Measurements from ENCODE around the gene STRBP. TPM values are rescaled to one million over a fixed set of nuclear protein-coding genes. Genes with fewer than 3 reads are reported as not detected.

The STRBP gene
- total RNA-seq, 8 experiments from 2014 or later, result 17.5 to 60.7 (median 43.7) TPM

GRCh38 chr9:123108976-123109375 is 159.4 kb downstream of the STRBP start:
- no peak for ATAC-seq (replicated peaks in 6 of 8)
- Histone ChIP-seq H3K4me1 (replicated peaks in 1 of 2) (peaks cover 0 to 4% of the 10 kb centered on the region in 2 donors), H3K4me3 (no peak overlapping the region), H3K27ac (no peak overlapping the region)
- in situ Hi-C loops (cut with MboI; ENCODE audit: low pct_unique_long_range_greater_than_20kb in 2 of 9, low sequenced_read_pairs in 9 of 9, unreplicated experiment in 9 of 9), result loop anchor here in 1 of 9 experiments (10.0 kb wide), 1 partner anchor 116 kb away; no protein-coding TSS in a partner anchor
- WGBS, 10 experiments, result 90 to 100% (median 94%) methylated on average over 1 to 6 of the region's 9 CpGs; no CpG with 5 or more reads in 6 of the 10 experiments

GRCh38 chr9:123107639-123108285 is 160.6 kb downstream of the STRBP start:
- no peak overlapping the region for H3K4me3 ChIP-seq
- WGBS, 10 experiments, result 20 to 96% (median 84%) methylated on average over 1 to 5 of the region's 11 CpGs; no CpG with 5 or more reads in 2 of the 10 experiments
- in situ Hi-C loops (cut with MboI; ENCODE audit: low pct_unique_long_range_greater_than_20kb in 2 of 9, low sequenced_read_pairs in 9 of 9, unreplicated experiment in 9 of 9), result loop anchor here in 1 of 9 experiments (10.0 kb wide), 1 partner anchor 117 kb away; no protein-coding TSS in a partner anchor
- no peak overlapping the region for H3K27ac ChIP-seq
- peaks cover 0 to 4% of the 10 kb centered on the region in 2 donors for H3K4me1 ChIP-seq (replicated peaks in 1 of 2)
- ATAC-seq (replicated peaks in 6 of 8), result no peak

- no peaks in the 10 kb centered on the region for H3K4me1 ChIP-seq (replicated peaks in 1 of 2)
- H3K4me3 ChIP-seq, result no peak overlapping the region
- WGBS, 10 experiments, result 79 to 100% (median 93%) methylated on average over 1 to 5 of the region's 5 CpGs
- in situ Hi-C loops (cut with MboI; ENCODE audit: low pct_unique_long_range_greater_than_20kb in 2 of 9, low sequenced_read_pairs in 9 of 9, unreplicated experiment in 9 of 9), result loop anchor here in 1 of 9 experiments (10.0 kb wide), 1 partner anchor 119 kb away; no protein-coding TSS in a partner anchor
- no peak for ATAC-seq (replicated peaks in 6 of 8)
- no peak overlapping the region for H3K27ac ChIP-seq
Measured at GRCh38 chr9:123105490-123105889, 162.9 kb downstream of the STRBP start.

GRCh38 chr9:123104807-123105206 is 163.6 kb downstream of the STRBP start:
- Histone ChIP-seq H3K27ac (no peak overlapping the region), H3K4me1 (replicated peaks in 1 of 2) (no peaks in the 10 kb centered on the region), H3K4me3 (no peak overlapping the region)
- no peak for ATAC-seq (replicated peaks in 6 of 8)
- WGBS, 10 experiments, result 39 to 100% (median 93%) methylated on average over 2 to 7 of the region's 7 CpGs; no CpG with 5 or more reads in 2 of the 10 experiments
- in situ Hi-C loops (cut with MboI; ENCODE audit: low pct_unique_long_range_greater_than_20kb in 2 of 9, low sequenced_read_pairs in 9 of 9, unreplicated experiment in 9 of 9), result loop anchor here in 1 of 9 experiments (10.0 kb wide), 1 partner anchor 120 kb away; no protein-coding TSS in a partner anchor

- no peak overlapping the region for H3K27ac ChIP-seq
- 86 to 100% (median 93%) methylated on average over 1 to 3 of the region's 3 CpGs; no CpG with 5 or more reads in 3 of the 10 experiments for WGBS, 10 experiments
- no peak overlapping the region for H3K4me3 ChIP-seq
- peak in 6 of 8 experiments; percentile 20 to 95 (median 36) for ATAC-seq (replicated peaks in 6 of 8)
- H3K4me1 ChIP-seq (replicated peaks in 1 of 2), result no peaks in the 10 kb centered on the region
- in situ Hi-C loops (cut with MboI; ENCODE audit: low pct_unique_long_range_greater_than_20kb in 2 of 9, low sequenced_read_pairs in 9 of 9, unreplicated experiment in 9 of 9), result loop anchor here in 1 of 9 experiments (10.0 kb wide), 1 partner anchor 122 kb away; no protein-coding TSS in a partner anchor
Measured at GRCh38 chr9:123102375-123103113, 165.8 kb downstream of the STRBP start.

- Histone ChIP-seq H3K27ac (no peak overlapping the region), H3K4me3 (no peak overlapping the region), H3K4me1 (replicated peaks in 1 of 2) (no peaks in the 10 kb centered on the region)
- no peak for ATAC-seq (replicated peaks in 6 of 8)
- in situ Hi-C loops (cut with MboI; ENCODE audit: low pct_unique_long_range_greater_than_20kb in 2 of 9, low sequenced_read_pairs in 9 of 9, unreplicated experiment in 9 of 9), result loop anchor here in 3 of 9 experiments (25.0 kb wide), 3 partner anchors 138 to 263 kb away; partner anchors contain the start of gene CRB2 (in 1 of the 3)
- WGBS, 10 experiments, result 90 to 100% (median 100%) methylated on average over 1 to 2 of the region's 3 CpGs; no CpG with 5 or more reads in 4 of the 10 experiments
Measured at GRCh38 chr9:123099548-123099947, 168.8 kb downstream of the STRBP start.

- peak in 1 of 8 experiments; percentile 56 for ATAC-seq (replicated peaks in 6 of 8)
- Histone ChIP-seq H3K4me3 (no peak overlapping the region), H3K27ac (no peak overlapping the region), H3K4me1 (replicated peaks in 1 of 2) (no peaks in the 10 kb centered on the region)
- in situ Hi-C loops (cut with MboI; ENCODE audit: low pct_unique_long_range_greater_than_20kb in 2 of 9, low sequenced_read_pairs in 9 of 9, unreplicated experiment in 9 of 9), result loop anchor here in 3 of 9 experiments (25.0 kb wide), 3 partner anchors 138 to 263 kb away; partner anchors contain the start of gene CRB2 (in 1 of the 3)
- 67 to 100% (median 91%) methylated on average over 1 to 6 of the region's 6 CpGs; no CpG with 5 or more reads in 1 of the 10 experiments for WGBS, 10 experiments
Measured at GRCh38 chr9:123099042-123099441, 169.3 kb downstream of the STRBP start.

- WGBS, 10 experiments, result 40 to 100% (median 92%) methylated on average over 1 to 4 of the region's 4 CpGs; no CpG with 5 or more reads in 4 of the 10 experiments
- no peak overlapping the region for H3K27ac ChIP-seq
- no peaks in the 10 kb centered on the region for H3K4me1 ChIP-seq (replicated peaks in 1 of 2)
- H3K4me3 ChIP-seq, result no peak overlapping the region
- no peak for ATAC-seq (replicated peaks in 6 of 8)
- in situ Hi-C loops (cut with MboI; ENCODE audit: low pct_unique_long_range_greater_than_20kb in 2 of 9, low sequenced_read_pairs in 9 of 9, unreplicated experiment in 9 of 9), result loop anchor here in 3 of 9 experiments (25.0 kb wide), 3 partner anchors 139 to 264 kb away; partner anchors contain the start of gene CRB2 (in 1 of the 3)
Measured at GRCh38 chr9:123098096-123098459, 170.3 kb downstream of the STRBP start.

GRCh38 chr9:123097430-123098095 is 170.8 kb downstream of the STRBP start:
- no peak overlapping the region for H3K4me3 ChIP-seq
- no peak overlapping the region for H3K27ac ChIP-seq
- ATAC-seq (replicated peaks in 6 of 8), result peak in 2 of 8 experiments; percentile 54 to 66
- in situ Hi-C loops (cut with MboI; ENCODE audit: low pct_unique_long_range_greater_than_20kb in 2 of 9, low sequenced_read_pairs in 9 of 9, unreplicated experiment in 9 of 9), result loop anchor here in 3 of 9 experiments (25.0 kb wide), 3 partner anchors 140 to 265 kb away; partner anchors contain the start of gene CRB2 (in 1 of the 3)
- no peaks in the 10 kb centered on the region for H3K4me1 ChIP-seq (replicated peaks in 1 of 2)
- WGBS, 10 experiments, result 50 to 100% (median 84%) methylated on average over 1 to 3 of the region's 3 CpGs; no CpG with 5 or more reads in 2 of the 10 experiments

GRCh38 chr9:123096987-123097386 is 171.4 kb downstream of the STRBP start:
- Histone ChIP-seq H3K27ac (no peak overlapping the region), H3K4me3 (no peak overlapping the region), H3K4me1 (replicated peaks in 1 of 2) (no peaks in the 10 kb centered on the region)
- WGBS, 10 experiments, result 50 to 100% (median 100%) methylated on average over 1 to 3 of the region's 3 CpGs; no CpG with 5 or more reads in 3 of the 10 experiments
- in situ Hi-C loops (cut with MboI; ENCODE audit: low pct_unique_long_range_greater_than_20kb in 2 of 9, low sequenced_read_pairs in 9 of 9, unreplicated experiment in 9 of 9), result loop anchor here in 3 of 9 experiments (25.0 kb wide), 3 partner anchors 140 to 265 kb away; partner anchors contain the start of gene CRB2 (in 1 of the 3)
- no peak for ATAC-seq (replicated peaks in 6 of 8)

GRCh38 chr9:123093141-123093540 is 175.2 kb downstream of the STRBP start:
- Histone ChIP-seq H3K4me3 (no peak overlapping the region), H3K4me1 (replicated peaks in 1 of 2) (no peaks in the 10 kb centered on the region), H3K27ac (no peak overlapping the region)
- WGBS, 10 experiments, result 67 to 100% (median 75%) methylated on average over 1 to 3 of the region's 3 CpGs; no CpG with 5 or more reads in 1 of the 10 experiments
- in situ Hi-C loops (cut with MboI; ENCODE audit: low pct_unique_long_range_greater_than_20kb in 2 of 9, low sequenced_read_pairs in 9 of 9, unreplicated experiment in 9 of 9), result loop anchor here in 3 of 9 experiments (25.0 kb wide), 3 partner anchors 144 to 269 kb away; partner anchors contain the start of gene CRB2 (in 1 of the 3)
- ATAC-seq (replicated peaks in 6 of 8), result no peak

GRCh38 chr9:123091459-123091858 is 176.9 kb downstream of the STRBP start:
- no peak for ATAC-seq (replicated peaks in 6 of 8)
- in situ Hi-C loops (cut with MboI; ENCODE audit: low pct_unique_long_range_greater_than_20kb in 2 of 9, low sequenced_read_pairs in 9 of 9, unreplicated experiment in 9 of 9), result loop anchor here in 3 of 9 experiments (25.0 kb wide), 3 partner anchors 146 to 271 kb away; partner anchors contain the start of gene CRB2 (in 1 of the 3)
- Histone ChIP-seq H3K27ac (no peak overlapping the region), H3K4me3 (no peak overlapping the region), H3K4me1 (replicated peaks in 1 of 2) (no peaks in the 10 kb centered on the region)
- 90 to 100% (median 100%) methylated on average over 1 to 2 of the region's 2 CpGs; no CpG with 5 or more reads in 5 of the 10 experiments for WGBS, 10 experiments
